ENCODE measurements around the gene SYT13. TPM values are rescaled to one million over a fixed set of nuclear protein-coding genes. Genes with fewer than 3 reads are reported as not detected.

SYT13 gene
- total and polyA plus RNA-seq, 2 of the 4 experiments (the other 2 are of a cell fraction), result not detected

GRCh38 chr11:45323601-45324249 is 37.6 kb upstream of the SYT13 start:
- H3K23ac ChIP-seq (ENCODE audit: low read depth, low read length), result no peak overlapping the region
- H4K5ac ChIP-seq (ENCODE audit: low read depth, low read length), result no peak overlapping the region
- no peak overlapping the region for H2AK9ac ChIP-seq (replicated peaks; ENCODE audit: low read depth, low read length, poor library complexity)
- H2BK120ac ChIP-seq (ENCODE audit: low read depth, low read length), result no peak overlapping the region
- H3K27me3 ChIP-seq (ENCODE audit: control insufficient read depth, insufficient read depth, low read length), result peaks cover 4% of the 10 kb centered on the region; the same call in 1 of the 2 replicates
- no peak overlapping the region for H2BK20ac ChIP-seq (ENCODE audit: low read depth, low read length)
- H3K56ac ChIP-seq (ENCODE audit: extremely low read depth, insufficient read depth, low read length), result no peak overlapping the region
- H3K9me1 ChIP-seq (ENCODE audit: insufficient read depth, low read length), result no peaks in the 10 kb centered on the region
- POLR2A ChIA-PET (ENCODE audit: unreplicated experiment), result no interaction called here
- no peaks in the 10 kb centered on the region for H3K9me3 ChIP-seq (ENCODE audit: control insufficient read depth, insufficient read depth, low read length)
- H3K18ac ChIP-seq (ENCODE audit: low read depth, low read length), result no peak overlapping the region
- 56% methylated on average over 3 of the region's 8 CpGs; no CpG with 5 or more reads in 1 of the 2 experiments for WGBS, 2 experiments (ENCODE audit: extremely low coverage in 2 of 2, insufficient read length in 1 of 2)
- TF ChIP-seq MXI1 (IDR thresholded peaks at IDR 0.05; ENCODE audit: borderline replicate concordance, low read depth, low read length), result no peak
- TF ChIP-seq, protein P1, sequence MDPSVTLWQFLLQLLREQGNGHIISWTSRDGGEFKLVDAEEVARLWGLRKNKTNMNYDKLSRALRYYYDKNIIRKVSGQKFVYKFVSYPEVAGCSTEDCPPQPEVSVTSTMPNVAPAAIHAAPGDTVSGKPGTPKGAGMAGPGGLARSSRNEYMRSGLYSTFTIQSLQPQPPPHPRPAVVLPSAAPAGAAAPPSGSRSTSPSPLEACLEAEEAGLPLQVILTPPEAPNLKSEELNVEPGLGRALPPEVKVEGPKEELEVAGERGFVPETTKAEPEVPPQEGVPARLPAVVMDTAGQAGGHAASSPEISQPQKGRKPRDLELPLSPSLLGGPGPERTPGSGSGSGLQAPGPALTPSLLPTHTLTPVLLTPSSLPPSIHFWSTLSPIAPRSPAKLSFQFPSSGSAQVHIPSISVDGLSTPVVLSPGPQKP (IDR thresholded peaks at IDR 0.05; ENCODE audit: borderline replicate concordance, low read depth, low read length), result no peak
- no peak overlapping the region for H3K27ac ChIP-seq (ENCODE audit: insufficient read depth, low read length)
- in situ Hi-C loops (cut with MboI; ENCODE audit: low sequenced_read_pairs), result loop anchor here (10.0 kb wide), 1 partner anchor 209 kb away; no protein-coding TSS in a partner anchor
- no peak overlapping the region for H4K91ac ChIP-seq (ENCODE audit: insufficient read depth, low read depth, low read length)
- H2AFZ ChIP-seq (replicated peaks; ENCODE audit: low read length, poor library complexity), result no peak overlapping the region
- no peak overlapping the region for H2BK15ac ChIP-seq (ENCODE audit: low read depth, low read length)
- DNase-seq, result no peak
- no peaks in the 10 kb centered on the region for H4K20me1 ChIP-seq (ENCODE audit: insufficient read depth, low read length)
- CTCF ChIA-PET, result no interaction called here
- H3K4ac ChIP-seq (ENCODE audit: low read depth, low read length), result no peak overlapping the region
- intact Hi-C loops (cut with micrococcal nuclease), result no loop called here
- H3K4me2 ChIP-seq (ENCODE audit: low read depth, low read length), result no peak overlapping the region
- H3K14ac ChIP-seq (replicated peaks; ENCODE audit: low read depth, low read length), result no peak overlapping the region
- H3K9ac ChIP-seq (ENCODE audit: low read depth, low read length), result no peak overlapping the region
- no peak overlapping the region for H3K4me3 ChIP-seq (ENCODE audit: insufficient read depth, low read depth, low read length)
- no peak overlapping the region for H2AK5ac ChIP-seq (ENCODE audit: low read depth, low read length)
- no peaks in the 10 kb centered on the region for H3K79me1 ChIP-seq (ENCODE audit: low read depth in 1 of 2, low read length in 2 of 2)
- no peaks in the 10 kb centered on the region for H3K4me1 ChIP-seq (ENCODE audit: control insufficient read depth, insufficient read depth, low read length)
- no peak overlapping the region for H4K8ac ChIP-seq (ENCODE audit: low read depth in 2 of 2, low read length in 2 of 2)
- no peak overlapping the region for H2BK5ac ChIP-seq (ENCODE audit: low read depth, low read length, poor library complexity, severe bottlenecking)
- no peak for ATAC-seq (ENCODE audit: low read depth)
- no TSS peak for BruUV-seq (replicated peaks)
- no peaks in the 10 kb centered on the region for H3K36me3 ChIP-seq (ENCODE audit: control insufficient read depth, insufficient read depth, low read length)
- dilution Hi-C loops (cut with HindIII; ENCODE audit: low sequenced_read_pairs, unreplicated experiment), result no loop called here
